Measurements from ENCODE around the gene LPP.

DNA sequence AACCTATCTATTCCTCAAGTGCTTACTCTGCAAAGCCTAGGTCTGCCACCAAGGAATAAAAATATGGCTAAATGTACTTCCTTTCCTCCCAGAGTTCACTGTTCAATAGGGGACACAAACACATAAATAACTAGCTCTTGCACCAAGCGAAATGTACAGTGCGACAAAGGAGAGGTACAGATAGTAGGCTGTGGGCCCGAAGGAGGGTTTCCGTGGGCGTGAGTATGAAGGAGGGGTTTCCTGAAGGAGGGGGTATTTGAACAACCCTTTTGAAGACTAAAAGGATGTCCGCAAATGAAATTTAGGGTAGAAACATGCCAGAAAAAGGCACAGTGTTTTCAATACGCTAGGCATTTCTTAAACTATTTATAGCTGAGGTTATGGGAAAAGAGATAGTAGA is 207.9 kb downstream of the LPP start:
- TF ChIP-seq, protein P1, sequence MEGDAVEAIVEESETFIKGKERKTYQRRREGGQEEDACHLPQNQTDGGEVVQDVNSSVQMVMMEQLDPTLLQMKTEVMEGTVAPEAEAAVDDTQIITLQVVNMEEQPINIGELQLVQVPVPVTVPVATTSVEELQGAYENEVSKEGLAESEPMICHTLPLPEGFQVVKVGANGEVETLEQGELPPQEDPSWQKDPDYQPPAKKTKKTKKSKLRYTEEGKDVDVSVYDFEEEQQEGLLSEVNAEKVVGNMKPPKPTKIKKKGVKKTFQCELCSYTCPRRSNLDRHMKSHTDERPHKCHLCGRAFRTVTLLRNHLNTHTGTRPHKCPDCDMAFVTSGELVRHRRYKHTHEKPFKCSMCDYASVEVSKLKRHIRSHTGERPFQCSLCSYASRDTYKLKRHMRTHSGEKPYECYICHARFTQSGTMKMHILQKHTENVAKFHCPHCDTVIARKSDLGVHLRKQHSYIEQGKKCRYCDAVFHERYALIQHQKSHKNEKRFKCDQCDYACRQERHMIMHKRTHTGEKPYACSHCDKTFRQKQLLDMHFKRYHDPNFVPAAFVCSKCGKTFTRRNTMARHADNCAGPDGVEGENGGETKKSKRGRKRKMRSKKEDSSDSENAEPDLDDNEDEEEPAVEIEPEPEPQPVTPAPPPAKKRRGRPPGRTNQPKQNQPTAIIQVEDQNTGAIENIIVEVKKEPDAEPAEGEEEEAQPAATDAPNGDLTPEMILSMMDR (IDR thresholded peaks at IDR 0.05; ENCODE audit: low read depth, low read length, poor library complexity, severe bottlenecking): no peak
- TF ChIP-seq EZH2phosphoT487 (IDR thresholded peaks at IDR 0.05; ENCODE audit: borderline replicate concordance, low read length): no peak
